HK-2 (cell line): ENCODE measurements around the gene ST3GAL5.
A peak's percentile ranks its signal among the peaks of the same experiment; 100 is the strongest.
"Not testable (repeated sequence)": the region's sequence is repeated elsewhere in the genome, so short reads cannot be mapped to it uniquely, and the experiment has no call there.

Experiments used
- DNase-seq: peaks from one replicate; pipeline ENCODE4 v3.0.0-alpha.2; 2018; ENCODE audit not compliant: unreplicated experiment

ST3GAL5 gene

DNA sequence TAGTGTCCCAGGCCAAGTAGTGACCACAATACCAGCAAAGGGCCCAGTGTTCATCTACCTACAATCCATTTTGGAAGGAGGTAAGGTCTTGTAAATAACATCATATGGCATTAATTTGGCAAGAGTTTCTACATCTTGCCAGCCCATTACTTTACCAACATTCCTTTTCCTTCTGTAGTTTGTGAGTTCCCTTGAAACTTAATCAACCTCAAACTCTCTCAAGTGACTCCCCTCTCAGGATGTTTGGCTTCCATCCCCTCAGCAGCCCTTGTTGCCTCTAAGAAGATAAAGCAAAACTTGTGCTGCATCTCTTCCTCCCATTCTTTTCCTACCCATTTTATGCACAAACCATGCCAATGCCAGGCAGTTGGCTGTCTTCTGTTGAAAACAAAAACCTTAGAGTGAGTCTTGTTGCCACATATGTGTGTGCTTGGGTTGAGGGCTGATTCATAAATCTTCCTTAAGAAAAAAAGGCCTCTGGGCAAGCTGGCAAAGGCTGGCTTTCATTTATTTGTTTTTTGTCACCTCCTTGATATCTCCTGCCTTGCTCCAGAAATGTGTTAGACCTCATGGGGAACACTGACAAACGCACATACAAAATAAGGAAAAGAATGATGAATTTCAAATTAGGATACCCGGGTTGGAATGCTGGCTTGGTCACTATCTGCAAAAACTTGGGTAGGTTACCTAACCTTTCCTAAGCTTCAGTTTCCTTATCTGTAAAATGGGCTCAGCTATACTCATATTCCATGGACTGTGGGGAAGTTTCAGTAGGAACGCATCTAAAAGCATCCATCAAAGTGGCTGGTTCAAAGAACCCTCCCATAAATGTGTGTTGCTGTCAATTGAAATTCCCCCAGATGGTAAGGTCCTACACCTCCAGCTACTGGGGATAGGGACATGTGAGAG, 29.4 kb upstream of the ST3GAL5 start:
- DNase-seq, result no peak

DNA sequence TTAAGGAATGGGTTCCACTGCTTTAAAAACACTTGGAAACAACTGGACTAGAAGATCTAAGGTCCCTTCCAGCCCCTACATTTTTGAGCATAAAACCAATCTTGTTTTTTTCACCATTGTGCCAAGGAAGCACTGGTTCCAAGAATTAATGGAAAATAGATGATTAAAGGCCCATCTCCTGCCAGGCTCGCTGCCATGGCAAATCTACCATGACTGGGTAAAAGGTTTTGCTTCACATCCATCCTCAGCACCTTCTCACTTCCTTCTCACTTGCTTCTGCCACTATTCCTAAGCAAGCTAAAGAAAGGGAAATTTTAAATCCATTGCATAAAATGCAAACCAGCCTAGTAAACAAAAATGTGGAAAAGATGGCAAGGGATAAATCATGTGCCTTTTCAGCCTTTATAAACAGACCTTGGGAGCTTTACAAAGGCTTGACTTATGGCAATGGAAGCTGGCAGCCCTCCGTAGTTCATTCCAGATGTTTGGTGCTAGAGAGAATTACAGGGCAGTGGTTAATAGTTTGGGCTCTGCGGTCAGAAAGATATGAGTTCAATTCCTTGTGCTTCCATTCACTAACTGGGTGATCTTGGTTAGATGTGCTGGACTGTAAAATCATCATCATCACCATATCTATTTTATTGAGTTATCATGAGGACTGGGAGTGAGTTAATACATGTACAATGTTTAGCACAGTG, 27.0 kb upstream of the ST3GAL5 start:
- DNase-seq, result no peak

DNA sequence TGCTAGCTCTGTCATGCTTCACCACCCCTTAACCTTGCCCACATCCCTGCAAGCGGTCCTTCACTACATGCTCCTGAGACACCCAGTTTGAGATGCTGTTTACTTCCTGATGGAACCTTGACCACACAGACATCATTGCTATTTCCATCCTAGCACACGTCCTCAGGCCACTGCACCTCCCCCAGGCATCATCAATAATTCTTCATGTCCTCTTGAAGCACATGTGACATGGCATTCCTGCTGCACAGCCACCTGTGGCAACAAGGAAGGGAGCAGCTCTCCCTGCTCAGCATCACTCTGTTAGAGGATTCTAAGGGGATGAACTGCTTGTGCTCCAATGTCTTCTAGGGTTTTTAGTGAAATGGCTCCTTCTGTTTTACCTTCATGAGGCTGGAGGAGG, 26.1 kb upstream of the ST3GAL5 start:
- no peak for DNase-seq

DNA sequence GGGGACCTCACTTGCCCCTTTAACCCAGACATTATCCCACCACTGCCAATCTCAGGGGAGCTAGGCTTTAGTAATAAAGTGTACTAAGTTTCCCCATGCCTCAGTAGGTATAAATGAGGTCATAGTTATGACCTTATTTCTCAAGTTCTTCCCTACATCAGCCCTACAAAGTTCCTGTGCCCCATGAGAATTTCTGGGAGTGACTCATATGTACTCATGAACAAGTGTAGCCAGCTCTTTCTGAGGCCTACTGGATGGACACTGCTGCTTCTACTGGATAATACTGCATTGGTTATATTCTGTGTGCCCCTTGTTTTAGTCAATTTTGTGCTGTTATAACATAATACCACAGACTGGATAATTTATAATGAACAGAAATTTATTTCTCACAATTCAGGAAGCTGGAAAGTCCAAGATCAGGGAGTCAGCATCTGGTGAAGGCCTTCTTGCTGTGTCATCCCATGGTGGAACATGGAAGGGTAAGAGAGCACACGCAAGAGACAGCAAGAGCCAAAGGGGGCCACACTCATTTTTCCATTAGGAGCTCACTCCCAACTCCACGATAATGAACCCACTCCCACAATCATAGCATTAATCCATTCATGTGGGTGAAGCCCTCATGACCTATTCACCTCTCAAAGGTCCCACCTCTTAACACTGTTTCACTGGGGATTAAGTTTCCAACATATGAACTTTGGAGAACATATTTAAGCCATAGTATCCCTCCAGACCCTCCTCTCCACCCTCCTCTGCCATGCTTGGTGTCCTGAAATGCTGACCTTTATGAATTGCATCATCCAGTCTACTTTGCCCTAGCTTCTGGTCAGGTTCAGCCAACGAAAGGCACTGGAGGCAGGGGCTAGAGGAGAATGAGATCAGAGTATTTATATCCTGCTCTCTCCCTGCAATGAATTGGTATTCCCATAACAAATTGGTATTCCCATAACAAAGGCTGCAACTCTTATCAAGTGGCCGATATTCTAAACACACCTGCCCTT, 25.4 kb upstream of the ST3GAL5 start:
- DNase-seq, result no peak

DNA sequence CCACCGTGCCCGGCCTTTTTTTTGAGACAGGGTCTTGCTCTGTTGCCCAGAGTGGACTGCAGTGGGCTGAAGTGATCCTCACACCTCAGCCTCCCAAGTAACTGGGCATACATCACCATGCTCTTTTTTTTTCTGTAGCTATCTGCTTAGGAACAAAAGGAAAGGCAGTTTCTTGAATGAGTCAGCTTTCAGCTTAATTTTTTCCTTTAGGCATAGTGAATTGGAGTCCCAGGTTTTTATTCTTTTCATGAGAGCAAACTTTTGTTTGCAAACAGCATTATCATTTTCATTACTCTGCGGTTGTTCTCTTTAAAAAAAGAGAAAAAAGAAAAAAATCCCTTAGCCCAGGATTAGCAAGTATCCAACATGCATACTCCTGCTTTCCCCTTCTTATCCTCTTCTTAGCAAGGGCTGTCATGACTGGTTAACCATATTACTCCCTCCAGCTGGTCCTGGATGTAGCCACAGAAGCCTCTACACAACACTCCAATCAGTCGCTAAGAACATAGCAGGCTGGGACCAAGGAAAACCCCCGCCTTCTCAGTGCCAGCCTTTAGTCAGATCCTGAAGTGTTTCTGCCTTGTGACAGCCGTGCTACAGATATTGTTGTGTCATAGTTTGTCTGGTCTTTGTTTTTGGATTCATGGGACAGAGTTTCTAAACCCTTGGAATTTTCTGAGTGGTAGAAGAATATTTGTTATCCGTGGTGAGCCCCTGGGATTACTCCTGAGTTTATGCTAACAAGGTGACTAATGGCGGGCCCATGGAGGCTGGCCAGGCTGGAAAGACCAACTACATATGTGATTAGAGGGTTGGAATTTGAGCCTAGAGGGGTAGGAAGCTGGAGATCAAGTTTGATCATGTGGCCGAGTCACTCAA, 23.3 kb upstream of the ST3GAL5 start:
- DNase-seq, result peak; percentile 35

DNA sequence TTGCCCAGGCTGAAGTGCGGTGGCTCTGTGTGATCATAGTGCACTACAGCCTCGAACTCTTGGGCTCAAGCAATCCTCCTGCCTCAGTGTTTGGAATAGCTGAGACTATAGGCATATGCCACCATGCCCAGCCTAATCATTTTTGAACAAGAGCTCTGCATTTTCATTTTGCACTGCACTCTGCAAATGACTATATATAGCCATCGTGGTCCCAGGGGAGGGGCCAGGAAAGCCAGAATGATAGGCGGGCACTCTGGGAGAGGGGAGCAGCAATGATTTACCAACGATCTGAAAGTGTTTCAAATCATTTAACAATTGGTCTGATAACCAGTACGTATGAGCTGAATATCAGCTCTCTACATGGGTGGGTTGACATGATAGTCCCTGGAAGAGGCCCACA, 22.3 kb upstream of the ST3GAL5 start:
- DNase-seq, result no peak

DNA sequence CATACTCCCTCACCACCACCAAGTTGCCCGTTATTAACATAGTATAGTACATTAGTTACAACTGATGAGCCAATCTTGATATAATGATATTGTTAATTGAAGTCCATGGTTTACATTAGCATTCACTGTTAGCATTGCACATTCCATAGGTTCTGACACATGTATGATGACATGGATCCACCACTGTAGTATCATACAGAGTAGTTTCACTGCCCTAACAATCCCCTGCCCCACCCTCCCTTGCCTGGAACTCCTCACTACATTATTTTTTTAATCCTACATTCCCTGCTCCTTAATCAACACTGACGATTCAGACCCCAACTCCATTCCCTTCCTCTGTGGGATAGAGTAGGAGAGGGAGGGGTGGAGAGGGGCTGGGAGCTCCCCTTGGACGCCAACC, 20.2 kb upstream of the ST3GAL5 start:
- no peak for DNase-seq

DNA sequence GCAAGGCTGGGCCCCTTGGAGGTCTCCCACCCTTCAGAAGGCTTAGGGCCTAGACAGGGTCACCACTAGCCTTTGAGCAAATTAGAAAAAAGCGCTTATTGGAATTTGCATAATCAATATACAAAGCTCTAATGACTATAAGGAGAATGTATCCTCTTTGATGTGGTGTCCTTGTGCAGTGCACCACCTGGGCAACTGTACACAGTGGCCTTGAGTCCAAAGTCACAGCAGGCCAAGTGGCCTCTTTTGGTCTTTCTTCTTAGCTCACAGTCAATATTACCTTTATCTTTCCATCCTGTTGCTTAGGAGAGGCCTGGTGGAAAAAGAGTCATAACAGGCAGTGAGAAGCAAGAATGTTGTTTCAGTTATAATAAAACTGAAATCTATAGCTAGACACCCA, 19.7 kb upstream of the ST3GAL5 start:
- DNase-seq, result no peak

DNA sequence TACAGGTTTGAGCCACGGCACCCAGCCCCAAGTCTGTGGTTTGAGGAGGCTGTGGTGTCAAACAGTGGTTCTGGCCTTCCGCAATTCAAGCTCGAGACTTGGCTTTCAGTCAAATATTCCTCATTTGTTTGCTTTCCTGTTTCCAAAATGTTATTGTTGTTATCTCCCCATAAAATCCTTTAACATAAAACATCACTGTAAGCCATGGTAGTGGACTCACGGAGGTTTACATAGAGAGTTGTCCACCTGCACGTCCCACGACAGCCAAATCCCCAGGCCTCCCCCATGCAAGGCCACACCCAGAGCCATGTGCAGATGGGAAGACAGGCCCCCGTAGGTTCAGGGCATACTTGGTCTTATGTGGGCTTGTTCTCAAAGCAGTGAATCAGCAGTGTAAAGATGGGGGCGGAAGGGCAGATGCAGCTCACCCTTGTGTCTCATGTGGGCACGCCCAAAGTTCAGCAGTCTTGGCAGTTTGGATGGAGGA, 18.9 kb upstream of the ST3GAL5 start:
- DNase-seq, result no peak

DNA sequence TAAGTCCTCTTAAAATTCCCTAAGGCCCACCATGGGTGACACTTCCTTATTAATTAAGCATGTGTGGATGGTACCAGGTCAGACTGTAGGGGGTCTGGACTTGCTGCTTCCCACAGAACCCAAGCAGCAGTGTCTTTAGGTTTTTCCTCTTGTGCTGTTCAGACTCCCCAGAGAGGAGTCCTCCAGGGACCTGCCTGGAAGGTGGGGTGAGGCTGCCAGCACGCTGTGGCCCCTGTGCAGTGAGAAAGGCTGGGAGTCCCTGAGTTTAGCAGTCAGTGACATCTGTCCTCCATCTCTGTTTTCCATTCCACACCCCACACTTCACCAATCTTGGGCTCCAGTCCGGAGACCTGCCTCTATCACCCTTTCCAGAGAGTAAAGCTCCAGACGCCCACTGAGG, 18.0 kb upstream of the ST3GAL5 start:
- DNase-seq, result no peak

DNA sequence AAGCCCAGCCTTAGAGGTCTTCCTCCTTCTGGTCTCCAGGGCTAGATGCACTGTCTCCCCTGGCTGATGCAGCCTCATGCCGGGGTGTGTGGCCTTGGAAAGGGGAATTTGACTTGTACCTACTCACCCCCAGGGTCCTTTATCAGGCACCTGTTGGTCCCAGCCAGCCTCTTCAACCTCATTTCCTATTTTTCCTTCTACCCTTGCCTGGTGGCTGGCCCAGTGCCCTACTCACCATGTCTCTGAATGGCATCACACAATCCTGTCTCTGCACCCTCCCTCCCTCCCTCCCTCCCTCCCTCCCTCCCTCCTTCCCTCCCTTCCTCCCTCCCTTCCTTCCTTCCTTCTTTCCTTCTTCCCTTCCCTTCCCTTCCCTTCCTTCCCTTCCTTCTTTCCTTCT, 17.1 kb upstream of the ST3GAL5 start:
- no peak for DNase-seq

DNA sequence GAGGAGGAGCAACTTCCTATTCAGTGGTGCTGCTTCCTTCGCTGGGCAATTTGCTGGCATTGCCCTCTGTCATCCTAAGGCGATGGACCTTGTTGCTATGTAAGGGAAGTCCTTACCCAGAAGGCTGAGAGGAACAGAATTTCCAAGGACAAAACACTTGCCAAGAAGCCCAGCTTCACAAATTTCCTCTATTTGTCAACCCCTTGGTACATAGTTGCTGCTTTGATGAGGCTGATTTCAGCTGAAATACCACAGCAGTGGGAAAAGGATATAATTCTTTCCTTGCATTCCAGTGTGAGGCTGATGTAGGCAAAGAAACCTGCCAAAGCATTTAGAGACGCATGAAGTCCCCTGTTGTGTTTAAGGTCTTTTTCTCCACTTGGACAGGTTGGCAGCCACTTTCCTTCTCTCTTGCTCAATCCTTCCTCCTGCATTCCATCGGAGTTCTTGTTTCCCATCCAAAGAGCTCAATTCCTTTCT, 16.4 kb upstream of the ST3GAL5 start:
- no peak for DNase-seq

DNA sequence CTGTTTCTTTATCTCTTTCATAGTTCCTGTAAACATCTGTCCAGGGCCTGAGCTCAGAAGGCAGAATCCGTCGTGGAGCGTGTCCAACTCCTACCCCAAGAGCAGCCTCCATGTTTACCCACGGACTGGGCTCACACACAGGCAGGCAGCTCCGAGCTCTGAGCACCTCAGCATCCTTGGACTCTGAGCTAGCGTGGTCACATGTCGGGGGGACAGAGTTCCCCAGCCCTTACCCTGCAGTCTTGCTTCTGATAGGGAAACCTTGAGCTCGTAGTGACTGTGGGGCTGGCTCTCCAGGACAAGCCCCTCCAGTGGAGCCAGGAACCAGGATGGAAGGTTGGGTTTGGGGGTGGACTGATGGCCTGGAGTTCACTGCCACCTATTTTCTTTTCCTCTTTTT, 15.1 kb upstream of the ST3GAL5 start:
- DNase-seq, result no peak

DNA sequence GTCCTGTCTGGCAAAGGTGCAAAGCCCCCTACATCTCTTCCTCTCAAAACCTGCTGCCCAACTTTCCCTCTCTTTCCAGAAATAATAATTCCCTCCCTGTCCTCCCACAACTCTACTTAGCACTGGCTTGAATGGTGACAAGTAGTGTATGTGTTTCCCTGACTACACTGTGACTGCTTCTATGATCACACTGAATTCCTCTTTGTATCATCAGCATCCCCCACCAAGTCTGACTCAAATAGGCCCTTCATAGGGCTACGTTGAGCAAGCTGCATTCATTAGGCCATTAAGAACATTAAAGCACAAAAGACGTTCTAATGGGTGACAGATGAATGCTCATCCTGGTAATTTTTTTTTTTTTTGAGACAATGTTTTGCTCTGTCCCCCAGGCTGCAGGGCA, 13.7 kb upstream of the ST3GAL5 start:
- DNase-seq, result no peak

DNA sequence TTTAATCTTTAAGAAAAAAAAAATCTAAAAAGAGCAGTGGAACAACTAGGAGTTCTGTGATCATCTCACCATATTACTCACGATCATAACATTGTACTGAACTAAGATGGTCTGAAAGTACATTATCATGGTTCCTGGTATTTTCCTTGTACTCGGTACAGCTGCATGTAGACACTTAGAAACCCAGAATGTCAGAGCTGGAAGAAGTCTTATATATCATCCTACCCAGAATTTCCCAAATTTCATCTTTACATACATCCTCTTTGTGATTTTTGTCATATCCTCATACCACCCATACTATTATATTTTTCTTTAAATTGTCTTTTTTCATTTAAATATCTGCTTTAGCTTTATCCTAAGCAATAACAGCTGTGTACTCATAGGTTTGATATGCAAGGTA, 12.4 kb upstream of the ST3GAL5 start:
- DNase-seq, result no peak

DNA sequence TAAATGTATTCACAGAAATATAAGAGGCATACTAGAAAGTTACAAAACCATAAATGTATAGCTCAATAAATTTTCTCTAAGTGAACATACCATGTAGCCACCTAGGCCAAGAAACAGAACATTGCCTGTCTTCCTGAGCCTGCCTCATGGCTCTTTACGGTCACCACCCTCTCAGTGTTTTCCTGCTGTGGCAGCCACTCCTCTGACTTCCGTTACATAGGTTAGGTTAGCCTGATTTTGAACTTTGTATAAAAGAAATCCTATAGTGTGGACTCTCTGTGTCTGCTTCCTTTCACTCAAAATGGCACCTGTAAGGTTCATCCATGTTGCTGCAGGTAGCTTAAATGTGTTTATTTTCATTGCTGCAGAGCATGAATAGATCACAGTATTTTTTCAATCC, 11.6 kb upstream of the ST3GAL5 start:
- no peak for DNase-seq

DNA sequence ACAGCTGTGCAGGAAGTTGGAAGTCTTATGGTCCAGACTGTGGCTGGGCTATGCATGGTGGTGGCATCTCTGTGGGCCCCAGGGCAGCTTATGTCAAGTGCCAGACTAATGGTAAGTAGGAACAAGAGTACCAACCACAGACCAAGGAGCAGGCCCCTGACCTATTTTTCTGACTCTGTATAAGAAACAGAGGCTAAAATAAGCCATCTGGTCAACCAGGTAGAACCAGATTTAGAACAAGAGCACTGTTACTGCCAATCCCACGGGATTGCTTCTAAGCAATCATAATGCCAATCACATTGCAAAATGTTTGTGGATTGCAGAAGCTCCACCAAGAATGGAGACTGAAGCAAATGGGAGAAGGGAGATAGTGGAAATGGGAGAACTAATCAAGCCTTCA, 11.1 kb upstream of the ST3GAL5 start:
- DNase-seq, result no peak

DNA sequence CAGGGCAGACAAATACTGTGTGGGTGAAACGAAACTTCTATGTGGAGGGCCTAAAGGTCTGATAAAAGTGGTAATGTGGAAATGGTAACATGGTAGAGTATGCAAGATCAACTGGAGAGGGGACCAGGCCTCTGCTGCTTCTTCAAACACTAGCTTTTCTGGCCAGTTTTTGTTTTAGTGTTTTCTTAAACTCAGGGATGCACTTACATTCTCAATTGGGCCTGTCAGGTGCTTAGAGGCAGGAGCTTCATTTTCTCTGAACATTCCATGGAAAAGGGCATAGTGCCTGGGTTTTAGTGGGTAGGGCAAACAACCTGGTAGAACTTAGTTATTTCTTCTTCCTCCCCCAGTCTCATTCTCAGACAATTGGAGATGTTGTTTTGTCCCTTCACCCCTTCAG, 10.5 kb upstream of the ST3GAL5 start:
- no peak for DNase-seq

DNA sequence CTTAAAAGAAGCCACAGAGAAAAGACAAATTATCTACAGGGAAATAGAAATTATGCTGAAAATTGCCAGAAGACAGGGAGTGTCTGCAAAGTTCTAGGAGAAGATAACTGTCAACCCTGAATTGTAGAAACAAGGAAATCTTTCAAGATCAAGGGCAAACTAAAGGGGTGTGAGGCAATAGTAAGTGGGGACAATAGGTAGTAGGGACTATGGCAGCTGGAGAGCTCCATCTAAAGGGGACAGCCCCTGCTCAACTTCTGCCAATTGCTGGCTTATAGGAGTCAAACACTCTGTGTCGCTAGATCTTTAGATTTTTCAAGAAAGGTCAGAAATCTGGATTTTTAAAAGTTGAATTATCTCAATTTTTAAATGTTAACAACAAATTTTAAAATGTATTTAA, 10.1 kb upstream of the ST3GAL5 start:
- no peak for DNase-seq

DNA sequence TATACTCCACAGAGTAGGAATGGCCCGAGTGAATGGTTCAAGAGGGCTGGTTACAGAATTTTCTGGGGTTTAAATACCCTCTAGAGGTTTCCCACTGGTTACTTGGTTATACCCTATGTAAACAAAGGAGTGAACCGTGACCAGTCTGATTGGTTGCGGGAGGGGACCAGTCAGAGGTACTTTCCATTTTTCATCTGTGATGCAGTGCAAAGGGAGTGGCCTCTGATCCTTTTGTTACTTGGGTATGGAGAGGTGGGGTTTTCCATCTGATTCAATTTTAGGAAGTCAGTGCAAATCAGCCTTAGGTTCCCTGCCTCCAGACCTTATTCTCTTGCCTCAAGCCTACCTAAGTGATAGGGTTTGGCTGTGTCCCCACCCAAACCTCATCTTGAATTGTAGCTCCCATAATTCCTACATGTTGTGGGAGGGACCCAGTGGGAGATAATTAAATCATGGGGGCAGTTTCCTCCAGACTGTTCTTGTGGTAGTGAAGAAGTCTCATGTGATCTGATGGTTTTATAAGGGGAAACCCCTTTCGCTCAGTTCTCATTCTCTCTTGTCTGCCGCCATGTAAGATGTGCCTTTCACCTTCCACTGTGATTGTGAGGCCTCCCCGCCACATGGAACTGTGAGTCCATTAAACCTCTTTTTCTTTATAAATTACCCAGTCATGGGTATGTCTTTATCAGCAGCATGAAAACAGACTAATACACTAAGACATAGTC, 5.9 kb upstream of the ST3GAL5 start:
- not testable (repeated sequence) for DNase-seq
